NOMO-1 treated with dmso at 0.1 percent for 144 hours (cell line): ENCODE measurements around the gene CHL1.

Experiments
- DNase-seq: peaks from one replicate; lab custom pipeline; 2025; ENCODE audit not compliant: unreplicated experiment; lab: John Stamatoyannopoulos, UW

CHL1 gene

GRCh38 chr3:279325-279724 is 82.8 kb downstream of the CHL1 start:
- no peak for DNase-seq

DNA sequence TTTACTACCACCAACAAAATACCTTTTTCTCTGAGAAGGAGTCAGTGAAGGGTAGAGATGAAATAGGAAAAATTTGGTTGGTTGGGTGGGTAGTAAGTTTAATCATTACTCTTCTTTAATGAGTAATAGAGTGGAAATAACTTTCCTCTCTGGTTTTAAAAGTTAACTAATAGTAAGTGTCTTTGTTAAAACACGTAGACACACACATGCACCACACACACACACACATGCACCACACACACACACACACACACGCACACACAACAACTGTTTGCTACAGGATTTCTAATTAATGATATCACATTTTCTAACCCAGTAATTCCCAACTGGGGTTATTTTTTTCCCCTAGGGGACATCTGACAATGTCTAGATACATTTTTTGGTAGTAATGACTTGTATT is 84.1 kb downstream of the CHL1 start:
- DNase-seq: no peak

DNA sequence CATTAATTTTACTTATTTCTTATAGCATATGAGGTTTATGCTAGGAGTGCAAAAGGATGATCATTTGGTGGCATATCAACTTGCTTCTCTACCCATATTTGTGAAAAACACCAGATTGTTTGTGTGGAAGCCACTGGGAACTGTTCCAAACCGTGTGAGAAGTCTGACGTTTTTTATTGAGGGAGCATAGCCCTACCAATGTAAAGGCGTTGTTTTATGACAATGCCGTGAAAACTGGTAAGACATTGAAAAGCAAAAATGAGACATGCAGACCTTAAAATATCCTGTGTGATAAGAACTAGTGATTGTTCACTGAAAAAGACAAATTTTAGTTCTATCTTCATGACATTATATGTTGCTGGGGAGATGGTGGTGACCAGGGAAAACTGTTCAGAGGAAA is 87.8 kb downstream of the CHL1 start:
- no peak for DNase-seq

- DNase-seq: no peak
Observed at GRCh38 chr3:288417-288816, 91.9 kb downstream of the CHL1 start.

DNA sequence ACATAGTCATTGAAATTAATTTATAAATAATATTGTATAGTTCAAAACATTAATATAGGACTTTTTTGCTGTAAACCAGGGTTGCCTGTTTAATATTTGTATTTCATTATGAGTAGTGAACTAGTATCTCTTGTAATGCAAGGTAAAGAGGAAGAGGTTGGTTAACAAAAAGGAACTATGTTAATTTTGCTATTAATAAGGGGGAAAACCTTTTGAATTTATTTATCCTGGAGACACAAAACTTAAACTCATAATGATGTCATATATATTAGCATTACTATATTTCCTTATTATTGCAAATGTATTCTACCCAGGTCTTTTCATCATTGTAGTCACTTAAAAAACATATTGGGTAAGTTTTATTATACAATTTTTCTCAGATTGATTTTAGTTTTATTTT is 94.5 kb downstream of the CHL1 start:
- DNase-seq: no peak

- no peak for DNase-seq
Observed at GRCh38 chr3:291646-292436, 95.3 kb downstream of the CHL1 start.

DNA sequence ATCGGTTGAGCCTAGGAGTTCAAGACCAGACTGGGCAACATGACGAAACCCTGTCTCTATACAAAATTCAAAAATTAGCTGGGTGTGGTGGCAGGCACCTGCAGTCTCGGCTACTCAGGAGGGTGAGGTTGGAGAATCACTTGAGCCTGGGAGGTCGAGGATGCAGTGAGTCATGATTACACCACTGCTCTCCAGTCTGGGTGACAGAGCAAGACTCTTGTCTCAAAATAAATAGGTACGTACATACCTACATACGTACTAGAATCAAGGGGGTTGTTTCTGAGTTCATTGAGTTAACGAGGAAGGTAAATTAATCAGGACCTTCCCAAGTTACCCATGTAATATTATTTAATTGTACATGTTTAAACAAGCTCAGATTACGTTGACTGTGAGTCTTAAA is 97.5 kb downstream of the CHL1 start:
- no peak for DNase-seq

GRCh38 chr3:294581-294980 is 98.0 kb downstream of the CHL1 start:
- no peak for DNase-seq

DNA sequence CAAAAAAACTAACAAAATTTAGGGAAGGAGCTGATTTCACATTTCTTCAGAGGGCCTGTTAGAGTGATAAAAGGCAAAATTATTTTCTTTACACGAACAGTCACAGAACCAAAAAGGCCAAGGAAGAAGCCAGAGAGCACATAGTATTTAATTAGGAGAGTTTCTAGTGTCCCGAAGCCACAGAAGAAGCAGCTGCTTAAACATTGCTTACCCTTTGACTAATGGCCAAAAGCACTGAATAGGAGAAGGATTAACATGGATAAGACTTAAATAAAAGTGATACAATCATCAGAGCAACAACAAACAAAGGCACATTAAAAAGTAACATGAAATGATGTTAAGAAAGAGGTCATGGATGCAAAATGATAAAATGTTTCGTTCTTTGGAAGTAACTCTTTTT is 98.6 kb downstream of the CHL1 start:
- DNase-seq: no peak

DNA sequence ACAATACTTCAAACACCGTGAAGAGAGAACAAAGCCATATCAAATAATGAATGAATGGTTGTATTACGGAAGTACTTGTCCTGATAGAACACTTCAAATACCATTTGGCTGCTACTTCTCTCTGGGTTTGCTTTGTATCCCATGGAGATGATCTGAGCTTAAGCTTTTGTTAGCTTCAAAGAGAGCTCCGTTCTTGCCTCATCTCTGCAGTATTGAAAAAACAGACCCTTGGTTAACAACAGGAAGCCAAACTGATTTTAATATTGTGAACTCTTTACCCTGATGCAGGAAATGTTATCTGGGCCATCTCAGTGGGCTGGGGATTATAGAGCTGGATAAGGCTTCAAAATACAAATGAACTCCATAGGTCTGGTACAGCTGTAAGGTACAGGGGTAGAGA is 101.0 kb downstream of the CHL1 start:
- no peak for DNase-seq

- no peak for DNase-seq
Observed at GRCh38 chr3:299590-300301, 103.2 kb downstream of the CHL1 start.

DNA sequence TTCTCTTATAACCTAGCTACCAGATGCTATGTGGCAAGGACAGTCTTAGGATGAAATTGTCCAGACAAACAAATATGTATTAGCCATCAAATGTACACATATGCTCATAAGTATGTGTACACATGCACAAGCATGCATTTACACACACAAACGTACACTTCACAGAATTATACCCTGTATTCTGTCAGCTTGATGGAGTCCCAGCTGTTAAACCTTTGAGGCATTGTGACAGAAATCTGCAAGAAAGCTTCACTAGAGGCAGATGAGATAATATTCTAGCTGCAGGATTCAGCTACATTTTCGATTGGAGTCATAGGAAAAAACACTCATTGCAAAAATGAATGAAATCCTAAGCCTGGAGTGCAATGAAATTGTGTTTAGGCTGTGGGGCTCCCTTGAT is 110.6 kb downstream of the CHL1 start:
- no peak for DNase-seq

DNA sequence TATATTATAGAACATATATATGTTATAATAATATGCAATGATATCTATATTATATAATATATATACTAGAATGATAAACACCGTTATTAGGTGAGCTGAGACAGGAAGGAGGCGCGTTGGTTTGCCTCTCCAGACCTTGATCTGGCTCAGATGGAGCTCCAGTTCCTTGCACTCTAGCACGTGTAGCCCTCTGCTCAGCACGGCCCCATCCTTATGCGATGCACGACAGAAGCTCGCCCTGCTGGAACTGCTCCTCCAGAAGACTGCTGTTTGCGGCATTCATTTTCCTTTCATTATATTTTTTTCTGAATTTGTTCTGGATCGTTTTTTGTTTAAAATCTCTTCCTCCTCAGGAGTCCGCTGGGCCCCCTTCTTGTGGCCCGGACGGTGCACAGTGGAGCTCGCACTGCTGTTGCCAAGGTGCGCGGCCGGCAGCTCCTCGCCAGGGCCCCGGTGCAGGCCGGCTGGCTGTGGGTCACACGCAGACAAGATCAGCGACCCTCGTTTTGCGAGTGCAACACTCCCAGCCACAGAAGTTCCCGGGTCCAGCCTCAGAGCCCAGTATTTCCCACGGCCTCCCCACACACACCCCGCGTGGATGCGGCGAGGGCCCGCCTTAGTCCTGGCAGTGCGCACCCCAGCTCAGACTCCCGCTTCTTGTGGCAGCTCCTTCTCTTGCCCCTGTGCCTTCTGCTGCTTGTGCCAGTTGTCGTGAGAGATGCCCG is 112.2 kb downstream of the CHL1 start:
- DNase-seq: no peak

- DNase-seq: no peak
Observed at GRCh38 chr3:312160-312733, 115.7 kb downstream of the CHL1 start.

- no peak for DNase-seq
Observed at GRCh38 chr3:312911-313310, 116.3 kb downstream of the CHL1 start.

- DNase-seq: no peak
Observed at GRCh38 chr3:317012-317411, 120.4 kb downstream of the CHL1 start.

GRCh38 chr3:318903-319302 is 122.3 kb downstream of the CHL1 start:
- DNase-seq: no peak

GRCh38 chr3:324423-324822 is 127.9 kb downstream of the CHL1 start:
- DNase-seq: no peak

- no peak for DNase-seq
Observed at GRCh38 chr3:325495-325894, 128.9 kb downstream of the CHL1 start.

DNA sequence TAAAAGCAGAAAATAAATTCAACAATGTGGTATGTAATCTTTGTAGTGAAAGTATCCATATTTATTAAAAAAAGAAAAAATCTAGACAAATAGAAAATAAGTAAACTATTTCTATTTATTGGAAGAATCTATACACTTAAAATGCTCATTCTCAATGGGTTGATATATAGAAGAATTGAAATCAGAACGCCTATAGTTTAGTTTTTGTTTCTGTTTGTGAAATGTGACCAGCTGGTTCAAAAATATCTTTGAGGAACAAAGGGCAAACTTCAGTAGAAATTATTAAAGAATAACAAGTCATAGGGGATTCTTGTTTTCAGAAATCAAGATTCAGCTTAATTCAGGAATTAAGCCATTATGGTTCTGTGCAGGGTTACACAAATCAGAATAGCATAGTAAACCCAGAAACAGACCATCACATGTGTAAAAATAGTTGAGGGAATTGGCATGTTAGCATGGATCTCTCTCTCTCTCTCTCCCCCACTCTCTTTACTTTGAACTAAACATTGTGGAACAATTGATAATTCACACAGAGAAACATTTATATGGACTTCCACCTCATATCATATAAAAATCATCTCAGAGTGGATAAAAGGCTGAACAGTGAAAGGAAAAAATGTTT is 134.0 kb downstream of the CHL1 start:
- DNase-seq: no peak

GRCh38 chr3:331881-332280 is 135.3 kb downstream of the CHL1 start:
- no peak for DNase-seq
